HepG2 (cell line): Measurements from ENCODE around the gene SOCS7. TPM values are rescaled to one million over a fixed set of nuclear protein-coding genes. Genes with fewer than 3 reads are reported as not detected.

ENCODE experiments used
- ATAC-seq: fragments of 200-7000 bp; cut with Tn5 transposase; 3 replicates; pipeline ENCODE4 v1.9.1; 2020; ENCODE audit warnings: mild to moderate bottlenecking, moderate library complexity
- BruUV-seq: library from RNA; stranded (reverse); fragments of 400-500 nt; replicated peaks from 2 replicates; lab custom pipeline; 2021; lab: Mats Ljungman, UMichigan
- CTCF ChIA-PET: fragments of 300-600 bp; formaldehyde crosslinking; extraction: SDS; loops from one replicate; lab custom pipeline; 2021; ENCODE audit warnings: low total read pairs, inconsistent platforms, low intra/inter-chr PET ratio; lab: Yijun Ruan, JAX
- POLR2A ChIA-PET: fragments of 350-600 bp; sonication (Branson Sonifier 250); formaldehyde crosslinking; loops from one replicate; lab custom pipeline; 2020; ENCODE audit warnings: antibody characterized with exemption, inconsistent platforms; lab: Yijun Ruan, JAX
- DNase-seq: peaks from one replicate; pipeline ENCODE4 v3.0.0-alpha.2; 2015; ENCODE audit warnings: low spot score
- FAIRE-seq: peaks from 3 replicates; lab custom pipeline; 2011; peaks lifted over from hg19 to GRCh38; lab: Jason Lieb, UNC
- H2AFZ ChIP-seq: one replicate; pipeline ENCODE4 v1.6.1; 2011; ENCODE audit warnings: low read length, inconsistent platforms
- H3K27ac ChIP-seq: fragments of 300-600 bp; 3 replicates; pipeline ENCODE4 v1.8.0; 2011; ENCODE audit warnings: mixed run types, mild to moderate bottlenecking, mixed read lengths, low read length, inconsistent platforms; ENCODE audit not compliant: insufficient read depth; ENCODE audit errors: extremely low read length
- H3K27me3 ChIP-seq, 2 experiments: fragments of 200-600 bp in 1 of 2; 2 replicates in 1 of 2; 3 replicates in 1 of 2; pipeline versions ENCODE4 v1.6.0 to v1.8.0; 2011; ENCODE audit warnings: low read length in 2 of 2, mild to moderate bottlenecking in 2 of 2, moderate library complexity in 2 of 2, inconsistent platforms in 1 of 2; ENCODE audit not compliant: insufficient read depth in 2 of 2, control insufficient read depth in 1 of 2
- H3K36me3 ChIP-seq, 2 experiments: fragments of 200-600 bp in 1 of 2; replicated peaks in 1 of 2; 2 replicates in 1 of 2; 3 replicates in 1 of 2; pipeline versions ENCODE4 v1.5.1 to v1.8.0; 2011; ENCODE audit warnings: low read length in 2 of 2, inconsistent platforms in 1 of 2; ENCODE audit not compliant: insufficient read depth in 2 of 2, control insufficient read depth in 1 of 2
- H3K4me1 ChIP-seq: 2 replicates; pipeline ENCODE4 v1.5.1; 2012; ENCODE audit warnings: low read length, inconsistent platforms; ENCODE audit not compliant: insufficient read depth
- H3K4me2 ChIP-seq: 2 replicates; pipeline ENCODE4 v1.6.0; 2011; ENCODE audit warnings: low read depth, low read length, inconsistent platforms
- H3K4me3 ChIP-seq, 3 experiments: fragments of 200-600 bp in 1 of 3; sonication (generic), shearing (Covaris generic) in 1 of 3; replicated peaks in 1 of 3; 2 replicates each; pipeline ENCODE4 v1.5.1; 2011 to 2016; ENCODE audit warnings: low read length in 3 of 3, inconsistent platforms in 2 of 3, low read depth in 2 of 3, mild to moderate bottlenecking in 2 of 3, control low read depth in 1 of 3, mixed read lengths in 1 of 3; ENCODE audit not compliant: insufficient read depth in 1 of 3
- H3K79me2 ChIP-seq: one replicate; pipeline ENCODE4 v1.6.1; 2011; ENCODE audit warnings: low read length, inconsistent platforms; ENCODE audit not compliant: insufficient read depth
- H3K9ac ChIP-seq: 2 replicates; pipeline ENCODE4 v1.6.0; 2011; ENCODE audit warnings: mild to moderate bottlenecking, low read depth, low read length, inconsistent platforms; ENCODE audit not compliant: insufficient read depth
- H3K9me3 ChIP-seq: 2 replicates; pipeline ENCODE4 v1.5.1; 2012; ENCODE audit warnings: mild to moderate bottlenecking, low read length
- H4K20me1 ChIP-seq: 2 replicates; pipeline ENCODE4 v1.6.0; 2011; ENCODE audit warnings: inconsistent platforms, mild to moderate bottlenecking, low read length, moderate library complexity; ENCODE audit not compliant: insufficient read depth
- HNRNPL ChIP-seq: fragments of 200-400 bp; formaldehyde crosslinking; IDR thresholded peaks from 2 replicates; pipeline ENCODE4 v1.6.1; 2017; ENCODE audit warnings: mild to moderate bottlenecking, low read depth, low read length
- NFYB ChIP-seq: sonication (generic); formaldehyde crosslinking; IDR thresholded peaks from 2 replicates; pipeline ENCODE4 v1.4.0; 2020; ENCODE audit warnings: missing genetic modification reagents
- ONECUT2 ChIP-seq: sonication (generic); formaldehyde crosslinking; IDR thresholded peaks from 2 replicates; pipeline ENCODE4 v1.4.0; 2020; ENCODE audit warnings: missing genetic modification reagents
- REXO4 ChIP-seq: sonication (generic); formaldehyde crosslinking; IDR thresholded peaks from 2 replicates; pipeline ENCODE4 v1.8.0; 2022; ENCODE audit warnings: missing genetic modification reagents, mild to moderate bottlenecking, borderline replicate concordance
- ZNF629 ChIP-seq: sonication (generic); formaldehyde crosslinking; conservative IDR thresholded peaks from 2 replicates; pipeline ENCODE4 v1.5.0; 2020; ENCODE audit warnings: missing genetic modification reagents
- ZNF652 ChIP-seq: IDR thresholded peaks from 2 replicates; pipeline ENCODE4 v1.6.1; 2016; ENCODE audit warnings: low read depth, borderline replicate concordance
- WGBS: methylation state at CpG from one replicate; pipeline ENCODE4 v1.1.6; 2017; ENCODE audit warnings: low lambda C conversion rate; 5-methylcytosine and 5-hydroxymethylcytosine counted together
- in situ Hi-C: cut with HindIII; loops from 2 replicates; pipeline ENCODE4 v1.10.0; 2017; ENCODE audit warnings: low pct_unique_long_range_greater_than_20kb; ENCODE audit not compliant: extremely low pct_ligation_motif_present
- intact Hi-C: fragments of 100-400 bp; cut with micrococcal nuclease; formaldehyde crosslinking; loops from one replicate; pipeline ENCODE4 v1.10.0; 2022; ENCODE audit not compliant: unreplicated experiment
- polyA plus RNA-seq, 8 experiments: library from polyadenylated mRNA; depleted of rRNA in 3 of 8; stranded (reverse) in 7 of 8; unstranded in 1 of 8; fragments of >200 nt; fragmentation: Illumina TruSeq in 4 of 8; extraction: Trizol in 4 of 8; gene quantifications; 2 replicates each; pipeline versions ENCODE4 v1.2.1 to v1.2.3, GENCODE V29; 2011 to 2016; ENCODE audit warnings: low read depth in 4 of 8, missing spikeins in 1 of 8, mixed read lengths in 1 of 8; ENCODE audit not compliant: insufficient read depth in 1 of 8
- total RNA-seq, 5 experiments: library from RNA; depleted of rRNA; stranded (reverse); fragments of >200 nt; fragmentation: Illumina TruSeq; extraction: Trizol; gene quantifications; 2 replicates each; pipeline ENCODE4 v1.2.3, GENCODE V29; 2016; ENCODE audit warnings: low read depth in 1 of 5
- TF ChIP-seq, protein P1 (sequence below): sonication (generic); formaldehyde crosslinking; conservative IDR thresholded peaks from 2 replicates; pipeline ENCODE4 v1.8.0; 2022; ENCODE audit warnings: missing genetic modification reagents

The SOCS7 gene
- total and polyA plus RNA-seq, 2 of the 13 experiments (the other 11 are each of a cell fraction or from before 2014, with no cell fraction given) = 19.2 to 24.2 TPM

GRCh38 chr17:38343608-38344419 lies 7.8 kb upstream of the SOCS7 start, which contains the start of gene GPR179:
GPR179 (minus strand) TSS chr17:38343956; CDS start chr17:38343789, 167 bp downstream.
- H4K20me1 ChIP-seq = no peaks in the 10 kb centered on the region
- H3K27me3 ChIP-seq = peaks cover 1 to 5% of the 10 kb centered on the region in 2 experiments; a peak in 2 of 5 replicates
- CTCF ChIA-PET = no interaction called here
- H3K4me2 ChIP-seq = no peak within 1 kb of the TSS
- H3K79me2 ChIP-seq = no peaks in the 10 kb centered on the region
- H3K4me1 ChIP-seq = peaks cover 15% of the 10 kb centered on the region
- no peak within 1 kb of the TSS for H3K27ac ChIP-seq
- in situ Hi-C loops = no loop called here
- intact Hi-C loops = no loop called here
- FAIRE-seq = no peak
- H3K4me3 ChIP-seq = no peak within 1 kb of the TSS
- H3K36me3 ChIP-seq = no peaks in the 10 kb centered on the region
- ATAC-seq = peak; percentile 8; the same call in 2 of the 3 replicates
- no peak for DNase-seq
- no peak for TF ChIP-seq ZNF652 (CRISPR knock-in tag)
- no peak for TF ChIP-seq REXO4 (CRISPR knock-in tag)
- no peak for TF ChIP-seq ONECUT2
- TF ChIP-seq NFYB = no peak
- TF ChIP-seq HNRNPL = 0 out of 2 replicates have a peak, but pooled peaks have one; percentile 8
- TF ChIP-seq, all 625 proteins: peak for 1
- Histone ChIP-seq H2AFZ (no peak within 1 kb of the TSS), H3K9ac (no peak within 1 kb of the TSS), H3K9me3 (no peaks in the 10 kb centered on the region)
- WGBS = 64% methylated on average over 17 of the region's 18 CpGs
- POLR2A ChIA-PET = interaction anchor here (1.2 kb wide), 1 partner anchor 71 kb away, joined by 3 read pairs; no protein-coding TSS in a partner anchor
- no TSS peak for BruUV-seq

DNA sequence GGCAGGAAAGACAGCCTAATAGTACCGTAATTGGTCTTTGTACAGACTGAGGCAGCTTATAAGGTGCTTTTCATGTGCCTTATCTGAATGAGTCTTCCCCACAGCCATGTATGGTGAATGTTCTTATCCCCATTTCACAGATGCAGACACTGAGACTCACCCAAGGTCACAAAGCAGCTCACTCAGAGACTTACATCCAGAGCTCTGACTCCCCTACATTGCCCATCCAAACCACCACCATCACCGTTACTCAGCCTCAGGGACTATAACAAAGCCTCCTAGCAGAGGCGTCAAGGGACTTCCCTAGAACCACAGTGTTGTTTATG lies 7.3 kb upstream of the SOCS7 start:
- intact Hi-C loops = no loop called here
- FAIRE-seq = no peak
- TF ChIP-seq ZNF629 (CRISPR knock-in tag) = peak; percentile 87
- TF ChIP-seq, protein P1, sequence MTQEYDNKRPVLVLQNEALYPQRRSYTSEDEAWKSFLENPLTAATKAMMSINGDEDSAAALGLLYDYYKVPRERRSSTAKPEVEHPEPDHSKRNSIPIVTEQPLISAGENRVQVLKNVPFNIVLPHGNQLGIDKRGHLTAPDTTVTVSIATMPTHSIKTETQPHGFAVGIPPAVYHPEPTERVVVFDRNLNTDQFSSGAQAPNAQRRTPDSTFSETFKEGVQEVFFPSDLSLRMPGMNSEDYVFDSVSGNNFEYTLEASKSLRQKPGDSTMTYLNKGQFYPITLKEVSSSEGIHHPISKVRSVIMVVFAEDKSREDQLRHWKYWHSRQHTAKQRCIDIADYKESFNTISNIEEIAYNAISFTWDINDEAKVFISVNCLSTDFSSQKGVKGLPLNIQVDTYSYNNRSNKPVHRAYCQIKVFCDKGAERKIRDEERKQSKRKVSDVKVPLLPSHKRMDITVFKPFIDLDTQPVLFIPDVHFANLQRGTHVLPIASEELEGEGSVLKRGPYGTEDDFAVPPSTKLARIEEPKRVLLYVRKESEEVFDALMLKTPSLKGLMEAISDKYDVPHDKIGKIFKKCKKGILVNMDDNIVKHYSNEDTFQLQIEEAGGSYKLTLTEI = no peak
- Histone ChIP-seq H3K4me2 (no peak overlapping the region), H4K20me1 (no peaks in the 10 kb centered on the region), H3K4me3 (no peak overlapping the region), H3K27me3 (peaks cover 1 to 4% of the 10 kb centered on the region in 2 experiments; a peak in 2 of 5 replicates), H3K36me3 (no peaks in the 10 kb centered on the region), H3K9me3 (no peaks in the 10 kb centered on the region), H3K27ac (no peak overlapping the region), H3K4me1 (peaks cover 20% of the 10 kb centered on the region), H3K79me2 (no peaks in the 10 kb centered on the region), H3K9ac (no peak overlapping the region), H2AFZ (no peak overlapping the region)
- ChIA-PET POLR2A (interaction anchor here (1.2 kb wide), 1 partner anchor 70 kb away, joined by 3 read pairs; no protein-coding TSS in a partner anchor), CTCF (no interaction called here)
- no TSS peak for BruUV-seq
- in situ Hi-C loops = no loop called here
- DNase-seq = no peak
- ATAC-seq = no peak
- WGBS = 60% methylated on average over 3 of the region's 3 CpGs
